H1 (cell line): Measurements from ENCODE around the gene EEF2K. TPM values are rescaled to one million over a fixed set of nuclear protein-coding genes. Genes with fewer than 3 reads are reported as not detected.

Experiments
- CBX8 ChIP-seq: fragments of 300-800, 300-1000 bp; sonication (generic); IDR thresholded peaks from 2 replicates; pipeline ENCODE4 v1.7.1; 2016; ENCODE audit warnings: low read depth, low read length, borderline replicate concordance
- EP300 ChIP-seq, 2 experiments: IDR thresholded peaks; 1 replicate in 1 of 2; 2 replicates in 1 of 2; pipeline ENCODE4 v1.6.1; 2011 to 2012; ENCODE audit warnings: low read depth in 2 of 2, low read length in 2 of 2, mild to moderate bottlenecking in 2 of 2, borderline replicate concordance in 1 of 2, inconsistent platforms in 1 of 2, moderate library complexity in 1 of 2
- HDAC6 ChIP-seq: IDR thresholded peaks from one replicate; pipeline ENCODE4 v1.7.1; 2012; ENCODE audit warnings: low read depth, mild to moderate bottlenecking, inconsistent platforms, low read length, moderate library complexity
- NANOG ChIP-seq: IDR thresholded peaks from 2 replicates; pipeline ENCODE4 v1.6.1; 2011; ENCODE audit warnings: low read length, low read depth, mild to moderate bottlenecking, inconsistent platforms; ENCODE audit not compliant: insufficient read depth, poor library complexity, severe bottlenecking
- RNF2 ChIP-seq: fragments of 200-900, 300-1000 bp; sonication (generic); IDR thresholded peaks from 2 replicates; pipeline ENCODE4 v1.7.1; 2016; ENCODE audit warnings: borderline replicate concordance, low read depth, mild to moderate bottlenecking, antibody characterized with exemption, low read length; ENCODE audit not compliant: poor library complexity, severe bottlenecking; ENCODE audit errors: missing control alignments
- RXRA ChIP-seq: IDR thresholded peaks from 2 replicates; pipeline ENCODE4 v1.6.1; 2011; ENCODE audit warnings: low read depth, mild to moderate bottlenecking, low read length, moderate library complexity; ENCODE audit not compliant: insufficient read depth
- SIN3A ChIP-seq, 2 experiments: IDR thresholded peaks in 1 of 2; conservative IDR thresholded peaks in 1 of 2; 2 replicates each; pipeline ENCODE4 v1.6.1; 2011 to 2012; ENCODE audit warnings: low read length in 2 of 2, improper control_type of control experiment in 1 of 2, low read depth in 1 of 2, mild to moderate bottlenecking in 1 of 2
- SP1 ChIP-seq: IDR thresholded peaks from 2 replicates; pipeline ENCODE4 v1.6.1; 2011; ENCODE audit warnings: low read depth, low read length
- SUZ12 ChIP-seq: fragments of 200-600 bp; sonication (generic); IDR thresholded peaks from 2 replicates; pipeline ENCODE4 v1.6.1; 2012; ENCODE audit warnings: mild to moderate bottlenecking, inconsistent platforms, low read length, moderate library complexity, mixed read lengths
- TCF12 ChIP-seq: IDR thresholded peaks from 2 replicates; pipeline ENCODE4 v1.6.1; 2011; ENCODE audit warnings: low read depth, mild to moderate bottlenecking, low read length
- polyA plus RNA-seq, 7 experiments: library from polyadenylated mRNA; depleted of rRNA in 3 of 7; stranded (reverse) in 5 of 7; unstranded in 2 of 7; fragments of >200 nt in 5 of 7; fragments of 200-250 nt in 2 of 7; gene quantifications; 1 replicate in 5 of 7; 2 replicates in 1 of 7; 4 replicates in 1 of 7; pipeline versions ENCODE4 v1.2.1 to v1.2.3, GENCODE V29; 2011 to 2013; ENCODE audit warnings: missing spikeins in 2 of 7, mixed read lengths in 2 of 7
- total RNA-seq: library from RNA; stranded (reverse); fragmentation: NEBNext Ultra II Directional; extraction: Animal tissue kit (Norgen Biotek cat#: 25700); gene quantifications from 2 replicates; pipeline ENCODE4 v1.2.1, GENCODE V29; 2021
- TF ChIP-seq, protein P1 (sequence below): fragments of 300-600 bp; sonication (generic); IDR thresholded peaks from 2 replicates; pipeline ENCODE4 v1.7.1; 2012; ENCODE audit warnings: low read length, moderate library complexity, mild to moderate bottlenecking, inconsistent platforms; ENCODE audit not compliant: insufficient replicate concordance

Gene EEF2K
- total and polyA plus RNA-seq, 2 of the 8 experiments (the other 6 are each of a cell fraction or from before 2014, with no cell fraction given), result 14.9 to 30.2 TPM

DNA sequence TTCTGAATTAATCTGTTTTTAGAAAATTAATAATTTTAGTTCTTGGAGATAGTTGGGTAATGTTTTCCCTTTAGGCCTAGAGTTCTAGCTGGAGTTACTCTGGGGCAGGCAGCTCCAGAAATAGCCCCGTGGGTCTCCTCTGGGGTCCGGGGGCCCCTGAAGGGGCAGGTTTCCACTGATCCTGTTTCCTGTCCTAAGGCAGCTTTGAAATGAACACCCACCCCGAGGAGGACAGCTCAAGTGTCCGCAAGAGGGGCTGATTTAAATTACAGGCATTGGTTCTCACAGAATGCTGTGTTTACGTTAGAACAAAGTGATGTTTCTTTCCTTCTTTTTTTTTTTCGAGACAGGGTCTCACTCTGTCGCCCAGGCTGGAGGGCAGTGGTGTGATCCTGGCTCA is 23.8 kb downstream of the EEF2K start (continued):
- TF ChIP-seq, protein P1, sequence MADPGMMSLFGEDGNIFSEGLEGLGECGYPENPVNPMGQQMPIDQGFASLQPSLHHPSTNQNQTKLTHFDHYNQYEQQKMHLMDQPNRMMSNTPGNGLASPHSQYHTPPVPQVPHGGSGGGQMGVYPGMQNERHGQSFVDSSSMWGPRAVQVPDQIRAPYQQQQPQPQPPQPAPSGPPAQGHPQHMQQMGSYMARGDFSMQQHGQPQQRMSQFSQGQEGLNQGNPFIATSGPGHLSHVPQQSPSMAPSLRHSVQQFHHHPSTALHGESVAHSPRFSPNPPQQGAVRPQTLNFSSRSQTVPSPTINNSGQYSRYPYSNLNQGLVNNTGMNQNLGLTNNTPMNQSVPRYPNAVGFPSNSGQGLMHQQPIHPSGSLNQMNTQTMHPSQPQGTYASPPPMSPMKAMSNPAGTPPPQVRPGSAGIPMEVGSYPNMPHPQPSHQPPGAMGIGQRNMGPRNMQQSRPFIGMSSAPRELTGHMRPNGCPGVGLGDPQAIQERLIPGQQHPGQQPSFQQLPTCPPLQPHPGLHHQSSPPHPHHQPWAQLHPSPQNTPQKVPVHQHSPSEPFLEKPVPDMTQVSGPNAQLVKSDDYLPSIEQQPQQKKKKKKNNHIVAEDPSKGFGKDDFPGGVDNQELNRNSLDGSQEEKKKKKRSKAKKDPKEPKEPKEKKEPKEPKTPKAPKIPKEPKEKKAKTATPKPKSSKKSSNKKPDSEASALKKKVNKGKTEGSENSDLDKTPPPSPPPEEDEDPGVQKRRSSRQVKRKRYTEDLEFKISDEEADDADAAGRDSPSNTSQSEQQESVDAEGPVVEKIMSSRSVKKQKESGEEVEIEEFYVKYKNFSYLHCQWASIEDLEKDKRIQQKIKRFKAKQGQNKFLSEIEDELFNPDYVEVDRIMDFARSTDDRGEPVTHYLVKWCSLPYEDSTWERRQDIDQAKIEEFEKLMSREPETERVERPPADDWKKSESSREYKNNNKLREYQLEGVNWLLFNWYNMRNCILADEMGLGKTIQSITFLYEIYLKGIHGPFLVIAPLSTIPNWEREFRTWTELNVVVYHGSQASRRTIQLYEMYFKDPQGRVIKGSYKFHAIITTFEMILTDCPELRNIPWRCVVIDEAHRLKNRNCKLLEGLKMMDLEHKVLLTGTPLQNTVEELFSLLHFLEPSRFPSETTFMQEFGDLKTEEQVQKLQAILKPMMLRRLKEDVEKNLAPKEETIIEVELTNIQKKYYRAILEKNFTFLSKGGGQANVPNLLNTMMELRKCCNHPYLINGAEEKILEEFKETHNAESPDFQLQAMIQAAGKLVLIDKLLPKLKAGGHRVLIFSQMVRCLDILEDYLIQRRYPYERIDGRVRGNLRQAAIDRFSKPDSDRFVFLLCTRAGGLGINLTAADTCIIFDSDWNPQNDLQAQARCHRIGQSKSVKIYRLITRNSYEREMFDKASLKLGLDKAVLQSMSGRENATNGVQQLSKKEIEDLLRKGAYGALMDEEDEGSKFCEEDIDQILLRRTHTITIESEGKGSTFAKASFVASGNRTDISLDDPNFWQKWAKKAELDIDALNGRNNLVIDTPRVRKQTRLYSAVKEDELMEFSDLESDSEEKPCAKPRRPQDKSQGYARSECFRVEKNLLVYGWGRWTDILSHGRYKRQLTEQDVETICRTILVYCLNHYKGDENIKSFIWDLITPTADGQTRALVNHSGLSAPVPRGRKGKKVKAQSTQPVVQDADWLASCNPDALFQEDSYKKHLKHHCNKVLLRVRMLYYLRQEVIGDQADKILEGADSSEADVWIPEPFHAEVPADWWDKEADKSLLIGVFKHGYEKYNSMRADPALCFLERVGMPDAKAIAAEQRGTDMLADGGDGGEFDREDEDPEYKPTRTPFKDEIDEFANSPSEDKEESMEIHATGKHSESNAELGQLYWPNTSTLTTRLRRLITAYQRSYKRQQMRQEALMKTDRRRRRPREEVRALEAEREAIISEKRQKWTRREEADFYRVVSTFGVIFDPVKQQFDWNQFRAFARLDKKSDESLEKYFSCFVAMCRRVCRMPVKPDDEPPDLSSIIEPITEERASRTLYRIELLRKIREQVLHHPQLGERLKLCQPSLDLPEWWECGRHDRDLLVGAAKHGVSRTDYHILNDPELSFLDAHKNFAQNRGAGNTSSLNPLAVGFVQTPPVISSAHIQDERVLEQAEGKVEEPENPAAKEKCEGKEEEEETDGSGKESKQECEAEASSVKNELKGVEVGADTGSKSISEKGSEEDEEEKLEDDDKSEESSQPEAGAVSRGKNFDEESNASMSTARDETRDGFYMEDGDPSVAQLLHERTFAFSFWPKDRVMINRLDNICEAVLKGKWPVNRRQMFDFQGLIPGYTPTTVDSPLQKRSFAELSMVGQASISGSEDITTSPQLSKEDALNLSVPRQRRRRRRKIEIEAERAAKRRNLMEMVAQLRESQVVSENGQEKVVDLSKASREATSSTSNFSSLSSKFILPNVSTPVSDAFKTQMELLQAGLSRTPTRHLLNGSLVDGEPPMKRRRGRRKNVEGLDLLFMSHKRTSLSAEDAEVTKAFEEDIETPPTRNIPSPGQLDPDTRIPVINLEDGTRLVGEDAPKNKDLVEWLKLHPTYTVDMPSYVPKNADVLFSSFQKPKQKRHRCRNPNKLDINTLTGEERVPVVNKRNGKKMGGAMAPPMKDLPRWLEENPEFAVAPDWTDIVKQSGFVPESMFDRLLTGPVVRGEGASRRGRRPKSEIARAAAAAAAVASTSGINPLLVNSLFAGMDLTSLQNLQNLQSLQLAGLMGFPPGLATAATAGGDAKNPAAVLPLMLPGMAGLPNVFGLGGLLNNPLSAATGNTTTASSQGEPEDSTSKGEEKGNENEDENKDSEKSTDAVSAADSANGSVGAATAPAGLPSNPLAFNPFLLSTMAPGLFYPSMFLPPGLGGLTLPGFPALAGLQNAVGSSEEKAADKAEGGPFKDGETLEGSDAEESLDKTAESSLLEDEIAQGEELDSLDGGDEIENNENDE, result no peak
- TF ChIP-seq SP1 (no peak), SUZ12 (no peak), CBX8 (no peak), HDAC6 (no peak), SIN3A (conservative IDR thresholded peaks at IDR 0.05 in 1 of 2, IDR thresholded peaks at IDR 0.05 in 1 of 2; ENCODE audit: low read depth in 1 of 2, low read length in 2 of 2) (no peak), RNF2 (no peak), EP300 (IDR thresholded peaks at IDR 0.05; ENCODE audit: borderline replicate concordance in 1 of 2, low read depth in 2 of 2, low read length in 2 of 2) (no peak), RXRA (no peak), TCF12 (no peak), NANOG (no peak)
